GM06990 (cell line): ENCODE results near the gene ANXA1.
A peak's percentile ranks its signal among the peaks of the same experiment; 100 is the strongest.

Source experiments
- DNase-seq: peaks from one replicate; pipeline ENCODE4 v3.0.0-alpha.2; 2011; ENCODE audit not compliant: insufficient read length; ENCODE audit errors: extremely low read depth
- H3K27me3 ChIP-seq: replicated peaks from 2 replicates; pipeline ENCODE4 v1.6.0; 2011; ENCODE audit warnings: low read length; ENCODE audit not compliant: control insufficient read depth, insufficient read depth
- H3K36me3 ChIP-seq: 2 replicates; pipeline ENCODE4 v1.5.1; 2011; ENCODE audit warnings: low read length; ENCODE audit not compliant: control insufficient read depth, insufficient read depth
- H3K4me3 ChIP-seq: replicated peaks from 2 replicates; pipeline ENCODE4 v1.5.1; 2011; ENCODE audit warnings: low read depth, mild to moderate bottlenecking, control low read depth, low read length
- TF ChIP-seq, protein P1 (sequence below): IDR thresholded peaks from 2 replicates; pipeline ENCODE4 v1.5.1; 2011; ENCODE audit warnings: low read length, control low read depth, mild to moderate bottlenecking, inconsistent platforms; ENCODE audit not compliant: insufficient read depth, poor library complexity, severe bottlenecking

The ANXA1 gene

DNA sequence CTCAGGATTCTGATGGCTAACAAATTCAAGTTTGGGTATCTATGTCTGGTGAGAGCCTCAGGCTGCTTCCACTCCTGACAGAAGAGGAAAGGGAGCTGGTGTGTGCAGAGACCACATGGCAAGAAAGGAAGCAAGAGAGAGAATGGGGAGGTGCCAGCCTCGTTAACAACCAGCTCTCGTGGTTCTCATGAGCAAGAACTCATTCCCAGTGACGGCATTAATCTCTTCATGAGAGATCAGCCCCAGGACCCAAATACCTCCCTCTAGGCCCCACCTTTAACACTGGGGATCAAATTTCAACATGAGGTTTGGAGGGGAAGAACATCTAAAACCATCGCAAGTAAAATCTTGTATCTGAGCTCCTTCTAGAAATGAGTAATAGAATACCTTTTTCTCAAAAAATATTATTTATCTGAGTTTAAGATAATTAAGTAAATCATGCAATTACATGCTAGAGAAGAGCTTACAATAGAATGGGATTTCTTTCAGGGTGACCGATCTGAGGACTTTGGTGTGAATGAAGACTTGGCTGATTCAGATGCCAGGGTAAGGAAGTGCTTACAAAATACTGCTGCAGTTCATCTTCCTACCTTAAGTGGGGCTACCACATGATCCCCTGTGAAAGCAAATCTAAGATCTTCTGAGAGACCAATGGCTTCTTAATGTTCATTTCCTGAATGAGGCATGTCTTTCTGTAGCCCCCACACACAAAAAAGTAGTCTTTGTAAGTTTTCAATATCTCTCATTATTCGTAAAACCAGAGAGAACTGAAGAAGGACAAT lies 11.5 kb downstream of the ANXA1 start:
- no peak overlapping the region for H3K4me3 ChIP-seq
- no peaks in the 10 kb centered on the region for H3K27me3 ChIP-seq
- TF ChIP-seq, protein P1, sequence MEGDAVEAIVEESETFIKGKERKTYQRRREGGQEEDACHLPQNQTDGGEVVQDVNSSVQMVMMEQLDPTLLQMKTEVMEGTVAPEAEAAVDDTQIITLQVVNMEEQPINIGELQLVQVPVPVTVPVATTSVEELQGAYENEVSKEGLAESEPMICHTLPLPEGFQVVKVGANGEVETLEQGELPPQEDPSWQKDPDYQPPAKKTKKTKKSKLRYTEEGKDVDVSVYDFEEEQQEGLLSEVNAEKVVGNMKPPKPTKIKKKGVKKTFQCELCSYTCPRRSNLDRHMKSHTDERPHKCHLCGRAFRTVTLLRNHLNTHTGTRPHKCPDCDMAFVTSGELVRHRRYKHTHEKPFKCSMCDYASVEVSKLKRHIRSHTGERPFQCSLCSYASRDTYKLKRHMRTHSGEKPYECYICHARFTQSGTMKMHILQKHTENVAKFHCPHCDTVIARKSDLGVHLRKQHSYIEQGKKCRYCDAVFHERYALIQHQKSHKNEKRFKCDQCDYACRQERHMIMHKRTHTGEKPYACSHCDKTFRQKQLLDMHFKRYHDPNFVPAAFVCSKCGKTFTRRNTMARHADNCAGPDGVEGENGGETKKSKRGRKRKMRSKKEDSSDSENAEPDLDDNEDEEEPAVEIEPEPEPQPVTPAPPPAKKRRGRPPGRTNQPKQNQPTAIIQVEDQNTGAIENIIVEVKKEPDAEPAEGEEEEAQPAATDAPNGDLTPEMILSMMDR = peak; percentile 4
- no peak for DNase-seq
- H3K36me3 ChIP-seq = no peaks in the 10 kb centered on the region

DNA sequence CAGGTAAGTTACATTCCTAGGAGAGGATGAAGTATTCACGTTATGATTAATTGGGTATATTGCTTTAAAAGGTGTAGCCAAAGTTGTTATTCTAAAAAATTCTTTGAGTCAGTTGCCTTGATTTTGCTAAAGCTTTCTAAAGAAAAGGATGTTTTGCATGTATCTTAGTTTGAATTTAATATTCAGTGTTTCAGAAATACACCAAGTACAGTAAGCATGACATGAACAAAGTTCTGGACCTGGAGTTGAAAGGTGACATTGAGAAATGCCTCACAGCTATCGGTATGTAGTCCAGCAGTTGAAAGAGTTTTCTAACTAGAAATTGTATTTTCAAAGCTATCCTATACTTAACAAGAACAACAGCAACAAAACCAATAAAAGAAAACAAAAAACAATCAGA lies 14.2 kb downstream of the ANXA1 start:
- DNase-seq = no peak
- H3K27me3 ChIP-seq = no peaks in the 10 kb centered on the region
- no peaks in the 10 kb centered on the region for H3K36me3 ChIP-seq
- no peak overlapping the region for H3K4me3 ChIP-seq
- TF ChIP-seq, protein P1 = no peak

DNA sequence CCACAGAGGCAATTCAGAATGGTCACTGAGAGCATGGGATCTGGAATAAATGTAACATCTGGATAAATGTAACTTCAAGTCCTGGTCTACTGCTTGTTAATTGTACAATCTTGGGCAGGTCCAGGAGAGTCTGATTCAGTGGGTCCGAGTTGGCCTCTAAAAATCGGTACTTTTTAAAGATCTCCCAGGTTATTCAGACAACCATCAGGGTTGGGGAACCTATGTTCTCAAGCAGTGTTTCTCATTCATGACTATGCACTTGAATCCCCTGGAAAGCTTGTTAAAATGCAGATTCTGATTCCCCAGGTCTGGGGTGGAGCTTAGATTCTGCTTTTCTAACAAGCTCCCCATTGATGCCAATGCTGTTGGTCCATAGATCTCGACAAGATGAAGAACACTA lies 14.8 kb downstream of the ANXA1 start:
- TF ChIP-seq, protein P1 = no peak
- no peaks in the 10 kb centered on the region for H3K27me3 ChIP-seq
- DNase-seq = no peak
- no peaks in the 10 kb centered on the region for H3K36me3 ChIP-seq
- no peak overlapping the region for H3K4me3 ChIP-seq

DNA sequence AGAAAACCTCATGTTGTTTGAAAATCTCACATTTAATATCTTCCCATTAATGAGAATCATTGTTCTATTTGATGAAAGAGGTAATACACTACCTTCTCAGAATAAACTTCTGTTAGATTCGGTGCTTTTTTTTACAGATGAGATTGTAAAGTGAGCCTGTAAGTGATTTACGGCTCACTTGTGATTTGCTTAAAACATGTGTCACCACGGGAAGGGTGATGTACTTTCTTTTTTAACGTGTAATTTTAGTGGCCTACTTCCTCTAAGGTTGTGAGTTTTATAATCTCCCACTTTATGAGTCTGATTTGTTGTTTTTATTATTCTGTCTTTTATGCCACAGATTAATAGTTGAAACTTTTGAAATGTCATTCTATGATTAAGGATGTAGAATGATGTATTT lies 15.9 kb downstream of the ANXA1 start:
- no peak for DNase-seq

DNA sequence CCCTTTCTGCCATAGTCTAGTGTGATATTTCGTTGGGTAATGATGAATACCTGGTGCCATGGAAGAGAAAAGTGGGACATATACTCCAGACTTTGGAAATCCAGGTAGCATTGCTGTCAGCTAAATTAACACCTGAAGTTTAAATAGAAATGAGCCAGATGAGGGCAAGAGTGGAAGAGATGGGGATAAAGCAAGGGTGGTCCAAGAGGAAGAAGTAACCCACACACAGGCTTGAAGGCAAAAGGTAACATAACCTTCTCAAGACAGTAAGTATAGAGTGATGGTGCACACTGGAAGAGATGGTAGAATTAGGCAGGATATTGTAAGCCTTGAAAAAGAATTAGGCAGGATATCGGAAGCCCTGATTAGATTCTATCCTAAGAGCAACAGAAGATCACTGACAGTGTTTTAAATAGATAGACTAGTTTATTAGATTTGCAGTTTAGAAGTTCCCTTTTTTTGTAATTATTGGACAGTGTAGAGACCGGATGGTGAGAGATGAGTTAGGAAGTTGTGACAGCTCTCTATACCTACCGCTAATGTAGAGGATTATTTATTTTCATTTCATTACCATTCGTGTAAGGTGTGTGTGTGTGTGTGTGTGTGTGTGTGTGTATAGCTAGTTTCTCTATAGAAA lies 16.8 kb downstream of the ANXA1 start:
- no peaks in the 10 kb centered on the region for H3K27me3 ChIP-seq
- H3K36me3 ChIP-seq = no peaks in the 10 kb centered on the region
- TF ChIP-seq, protein P1 = no peak
- no peak overlapping the region for H3K4me3 ChIP-seq
- DNase-seq = no peak

More for the DNA sequence above, 15.9 kb downstream of the ANXA1 start:
- no peaks in the 10 kb centered on the region for H3K36me3 ChIP-seq
- H3K27me3 ChIP-seq = no peaks in the 10 kb centered on the region
- H3K4me3 ChIP-seq = no peak overlapping the region
- TF ChIP-seq, protein P1 = no peak
